Thoracic aorta (tissue), 2 donors: Measurements from ENCODE around the gene RRP9. TPM values are rescaled to one million over a fixed set of nuclear protein-coding genes. Genes with fewer than 3 reads are reported as not detected.

Source experiments
- ATAC-seq: fragments of 150-250 bp; one replicate; pipeline ENCODE4 v1.8.0; 2017; ENCODE audit warnings: low read depth; ENCODE audit not compliant: insufficient number of reproducible peaks, low FRiP score
- DNase-seq: peaks from one replicate; pipeline ENCODE4 v3.0.0-alpha.2; 2020; ENCODE audit warnings: low spot score
- H3K27ac ChIP-seq, 2 donors: fragments of 200-600 bp; sonication (generic); 1 replicate in 1 of 2; 2 replicates in 1 of 2; pipeline ENCODE4 v1.5.1; 2016; ENCODE audit warnings: mild to moderate bottlenecking in 2 of 2, moderate library complexity in 2 of 2
- H3K27me3 ChIP-seq: fragments of 200-600 bp; sonication (generic); replicated peaks from 2 replicates; pipeline ENCODE4 v1.6.0; 2016; ENCODE audit warnings: mild to moderate bottlenecking; ENCODE audit not compliant: insufficient read depth
- H3K36me3 ChIP-seq: fragments of 200-600 bp; sonication (generic); one replicate; pipeline ENCODE4 v1.5.1; 2016
- H3K4me1 ChIP-seq, 2 donors: fragments of 200-600 bp; sonication (generic); 1 replicate in 1 of 2; 2 replicates in 1 of 2; pipeline versions ENCODE4 v1.5.1 to v1.6.0; 2016; ENCODE audit warnings: low read depth in 2 of 2, mild to moderate bottlenecking in 1 of 2; ENCODE audit not compliant: control insufficient read depth in 1 of 2
- H3K4me3 ChIP-seq: fragments of 200-600 bp; sonication (generic); 2 replicates; pipeline ENCODE4 v1.5.1; 2016; ENCODE audit warnings: mild to moderate bottlenecking
- H3K9me3 ChIP-seq: fragments of 200-600 bp; sonication (generic); 2 replicates; pipeline ENCODE4 v1.5.1; 2016
- total RNA-seq, 2 donors: library from RNA; depleted of rRNA; stranded (reverse); fragments of >200 nt; gene quantifications; one replicate each; pipeline versions ENCODE4 v1.1.0 to v1.2.3, GENCODE V29; 2016
- TF ChIP-seq, protein P1 (sequence below): fragments of 200-600 bp; sonication (generic); IDR thresholded peaks from one replicate; pipeline ENCODE4 v1.5.1; 2019; ENCODE audit warnings: antibody characterized with exemption

RRP9 gene
- total RNA-seq, 2 donors from 2014 or later: 7.7 to 21.8 TPM

DNA sequence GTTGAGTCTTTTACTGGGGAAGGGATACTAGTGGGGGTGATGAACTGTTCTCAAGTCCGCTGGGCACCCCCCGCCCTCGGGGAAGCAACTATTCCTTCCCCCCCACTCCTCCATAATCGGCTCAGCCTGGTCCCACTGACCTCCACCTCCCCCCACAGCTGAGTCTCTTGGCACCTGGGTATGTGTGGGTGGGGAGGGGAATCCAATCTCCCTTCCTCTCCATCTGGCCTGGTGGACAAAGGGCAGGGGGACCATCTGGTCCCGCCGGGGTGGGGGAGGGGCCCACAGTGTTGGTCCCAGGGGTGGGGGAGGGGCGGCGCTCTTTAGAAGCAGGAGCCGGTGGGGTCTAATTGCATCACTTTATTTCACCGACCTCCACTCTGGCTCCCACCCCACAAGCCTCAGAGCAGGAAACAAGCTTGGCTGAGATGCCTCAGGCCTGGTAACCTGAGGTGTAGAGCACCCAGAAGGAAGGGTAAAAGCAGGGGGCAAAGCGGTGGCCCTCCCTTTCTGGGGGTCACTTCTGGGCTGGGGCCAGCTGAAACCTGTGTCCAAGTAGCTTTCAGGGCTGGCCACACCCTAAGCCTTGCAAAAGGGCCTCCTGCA is 26.6 kb upstream of the RRP9 start:
- no peaks in the 10 kb centered on the region for H3K9me3 ChIP-seq
- H3K4me3 ChIP-seq: peak overlapping the region; percentile 98
- DNase-seq: no peak
- H3K27me3 ChIP-seq: no peaks in the 10 kb centered on the region
- ATAC-seq: no peak
- H3K4me1 ChIP-seq: peaks cover 35 to 49% of the 10 kb centered on the region in 2 donors
- H3K27ac ChIP-seq: peak overlapping the region; percentile 90 to 98
- TF ChIP-seq, protein P1, sequence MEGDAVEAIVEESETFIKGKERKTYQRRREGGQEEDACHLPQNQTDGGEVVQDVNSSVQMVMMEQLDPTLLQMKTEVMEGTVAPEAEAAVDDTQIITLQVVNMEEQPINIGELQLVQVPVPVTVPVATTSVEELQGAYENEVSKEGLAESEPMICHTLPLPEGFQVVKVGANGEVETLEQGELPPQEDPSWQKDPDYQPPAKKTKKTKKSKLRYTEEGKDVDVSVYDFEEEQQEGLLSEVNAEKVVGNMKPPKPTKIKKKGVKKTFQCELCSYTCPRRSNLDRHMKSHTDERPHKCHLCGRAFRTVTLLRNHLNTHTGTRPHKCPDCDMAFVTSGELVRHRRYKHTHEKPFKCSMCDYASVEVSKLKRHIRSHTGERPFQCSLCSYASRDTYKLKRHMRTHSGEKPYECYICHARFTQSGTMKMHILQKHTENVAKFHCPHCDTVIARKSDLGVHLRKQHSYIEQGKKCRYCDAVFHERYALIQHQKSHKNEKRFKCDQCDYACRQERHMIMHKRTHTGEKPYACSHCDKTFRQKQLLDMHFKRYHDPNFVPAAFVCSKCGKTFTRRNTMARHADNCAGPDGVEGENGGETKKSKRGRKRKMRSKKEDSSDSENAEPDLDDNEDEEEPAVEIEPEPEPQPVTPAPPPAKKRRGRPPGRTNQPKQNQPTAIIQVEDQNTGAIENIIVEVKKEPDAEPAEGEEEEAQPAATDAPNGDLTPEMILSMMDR: no peak
- no peaks in the 10 kb centered on the region for H3K36me3 ChIP-seq

DNA sequence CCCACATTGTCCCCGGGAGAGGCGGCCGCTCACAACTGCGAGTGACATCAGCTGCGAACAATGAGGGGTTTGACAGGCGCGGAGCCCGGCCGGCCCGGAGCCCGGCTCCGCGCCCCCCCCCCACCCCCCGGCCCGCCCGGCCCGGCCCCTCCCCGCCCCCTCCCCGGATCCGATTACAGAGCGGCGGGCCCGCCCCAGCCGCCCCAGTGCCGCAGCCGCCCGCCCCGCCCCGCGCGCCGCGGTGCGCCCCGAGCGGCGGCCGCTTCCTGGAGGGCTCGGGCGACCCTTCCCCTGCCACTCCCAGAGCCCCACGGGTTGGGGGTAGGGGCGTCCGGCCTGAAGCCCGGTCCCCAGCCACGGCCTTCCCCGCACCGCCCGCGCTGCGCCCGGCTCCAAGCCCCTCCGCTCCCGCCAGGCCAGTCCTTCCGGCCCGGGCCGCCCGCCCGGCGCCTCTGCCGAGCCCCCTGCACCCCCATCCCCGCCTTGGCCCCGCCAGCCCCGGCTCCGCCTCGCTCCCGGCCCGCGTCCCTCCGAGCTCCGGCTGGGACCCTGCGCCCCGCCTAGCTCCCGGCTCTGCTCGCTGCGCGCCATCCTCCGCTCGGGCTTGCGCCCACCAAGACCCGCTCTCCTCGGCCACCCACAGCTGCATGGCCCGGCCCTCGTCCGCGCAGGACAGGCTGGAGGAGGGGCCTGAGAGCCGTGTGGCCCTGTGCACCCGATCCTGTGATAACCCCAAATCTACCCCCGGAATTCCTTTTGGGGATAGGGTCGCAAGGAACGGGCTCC is 25.9 kb upstream of the RRP9 start, which contains the start of gene PCBP4:
TSS of gene PCBP4 (minus strand) at position 71 of the 786 bp plus-strand sequence. CDS start 6,214 bp downstream, outside the sequence.
- Histone ChIP-seq H3K27ac (peak within 1 kb of the TSS; percentile 91 to 98), H3K9me3 (no peaks in the 10 kb centered on the region), H3K4me3 (peak within 1 kb of the TSS; percentile 98), H3K27me3 (no peaks in the 10 kb centered on the region), H3K4me1 (peaks cover 35 to 51% of the 10 kb centered on the region in 2 donors), H3K36me3 (no peaks in the 10 kb centered on the region)
- DNase-seq: no peak
- peak; percentile 67 for ATAC-seq
- TF ChIP-seq, protein P1: no peak

GRCh38 chr3:51966922-51967383 is 25.2 kb upstream of the RRP9 start:
- Histone ChIP-seq H3K4me1 (peaks cover 35 to 57% of the 10 kb centered on the region in 2 donors), H3K36me3 (no peaks in the 10 kb centered on the region), H3K9me3 (no peaks in the 10 kb centered on the region), H3K27ac (peak overlapping the region; percentile 91 to 95), H3K4me3 (peak overlapping the region; percentile 98), H3K27me3 (no peaks in the 10 kb centered on the region)
- TF ChIP-seq, protein P1: no peak
- ATAC-seq (no peak), DNase-seq (no peak)

DNA sequence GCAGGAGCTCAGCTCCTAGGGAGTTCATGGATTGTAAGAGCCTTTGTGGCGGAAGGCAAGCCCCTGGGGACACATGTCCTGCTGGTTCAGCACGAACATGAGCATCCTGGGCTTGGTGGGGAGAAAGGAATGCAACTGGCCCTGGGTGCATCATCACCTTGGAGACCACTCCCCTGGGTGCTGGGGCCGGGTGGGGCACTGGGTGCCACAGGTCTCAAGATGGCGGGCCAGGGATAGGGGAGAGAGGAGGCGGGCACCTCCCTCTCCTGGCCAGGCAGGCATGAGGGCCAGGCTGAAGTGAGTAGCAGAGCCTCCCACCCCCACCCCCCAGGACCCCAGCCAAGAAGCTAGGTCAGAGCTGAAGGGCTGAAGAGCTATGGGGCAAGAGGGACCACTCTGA is 24.8 kb upstream of the RRP9 start:
- ATAC-seq (no peak), DNase-seq (no peak)
- no peaks in the 10 kb centered on the region for H3K36me3 ChIP-seq
- TF ChIP-seq, protein P1: no peak
- peak overlapping the region; percentile 91 to 95 for H3K27ac ChIP-seq
- H3K27me3 ChIP-seq: no peaks in the 10 kb centered on the region
- peak overlapping the region; percentile 98 for H3K4me3 ChIP-seq
- peaks cover 35 to 62% of the 10 kb centered on the region in 2 donors for H3K4me1 ChIP-seq
- no peaks in the 10 kb centered on the region for H3K9me3 ChIP-seq

GRCh38 chr3:51966016-51966415 is 24.3 kb upstream of the RRP9 start:
- peak overlapping the region; percentile 98 for H3K4me3 ChIP-seq
- H3K4me1 ChIP-seq: peaks cover 35 to 64% of the 10 kb centered on the region in 2 donors
- no peaks in the 10 kb centered on the region for H3K27me3 ChIP-seq
- H3K9me3 ChIP-seq: no peaks in the 10 kb centered on the region
- TF ChIP-seq, protein P1: no peak
- DNase-seq: no peak
- no peaks in the 10 kb centered on the region for H3K36me3 ChIP-seq
- H3K27ac ChIP-seq: peak overlapping the region; percentile 91 to 95
- ATAC-seq: no peak
